ENCODE results near the gene TFIP11. TPM values are rescaled to one million over a fixed set of nuclear protein-coding genes. Genes with fewer than 3 reads are reported as not detected.

The TFIP11 gene
- total and polyA plus RNA-seq, 9 of the 15 experiments (the other 6 are each of a cell fraction or from before 2014, with no cell fraction given) = 11.5 to 38.1 (median 25.2) TPM

DNA sequence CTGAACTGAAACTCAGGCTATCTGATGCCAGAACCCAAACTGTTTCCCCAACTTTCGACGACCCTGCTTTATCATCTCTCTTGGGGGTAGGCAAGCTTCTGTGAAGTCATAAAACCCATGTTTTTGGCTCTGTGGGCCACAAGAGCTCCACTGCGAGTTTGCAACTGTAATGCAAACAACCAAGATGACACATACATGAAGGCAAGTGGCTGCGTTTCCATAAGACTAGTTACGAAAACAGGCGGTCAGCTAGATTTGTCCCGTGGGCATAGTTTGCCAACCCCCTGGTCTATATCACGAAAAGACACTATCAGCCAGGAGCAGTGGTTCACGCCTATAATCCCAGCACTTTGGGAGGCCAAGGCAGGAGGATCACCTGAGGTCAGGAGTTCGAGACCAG, 40.2 kb upstream of the TFIP11 start:
- ChIA-PET CTCF (ENCODE audit: low intra/inter-chr PET ratio) (no interaction called here), POLR2A (no interaction called here)
- FAIRE-seq (no peak), DNase-seq (ENCODE audit: extremely low read depth in 1 of 4, low spot score in 3 of 4) (no peak), ATAC-seq (no peak)
- Histone ChIP-seq H2AFZ (ENCODE audit: low read depth, low read length) (no peak overlapping the region), H3K27ac (ENCODE audit: extremely low read depth, low read depth, low read length) (no peak overlapping the region), H3K27me3 (ENCODE audit: control insufficient read depth in 2 of 2, insufficient read depth in 2 of 2, low read length in 2 of 2) (no peaks in the 10 kb centered on the region), H3K4me3 (no peak overlapping the region), H3K4me1 (replicated peaks in 1 of 2; ENCODE audit: control insufficient read depth in 2 of 2, insufficient read depth in 2 of 2, low read length in 2 of 2) (peaks cover 0 to 8% of the 10 kb centered on the region in 2 experiments; a peak in 2 of 5 replicates), H3K9ac (ENCODE audit: insufficient read depth in 1 of 2, low read depth in 2 of 2, low read length in 2 of 2) (no peak overlapping the region), H3K4me2 (ENCODE audit: insufficient read depth, low read length) (no peak overlapping the region), H4K20me1 (replicated peaks; ENCODE audit: control insufficient read depth, insufficient read depth, low read length) (peaks cover 30% of the 10 kb centered on the region), H3K9me1 (ENCODE audit: control insufficient read depth, insufficient read depth, low read length) (peaks cover 9% of the 10 kb centered on the region), H3K9me3 (replicated peaks; ENCODE audit: control insufficient read depth, insufficient read depth, low read depth, low read length) (no peaks in the 10 kb centered on the region), H3K79me2 (ENCODE audit: control insufficient read depth, insufficient read depth, low read length) (peaks cover 91% of the 10 kb centered on the region), H3K36me3 (ENCODE audit: control insufficient read depth, insufficient read depth, low read length) (peaks cover 64% of the 10 kb centered on the region)
- BruUV-seq (replicated peaks) = no TSS peak
- in situ Hi-C loops (cut with MboI) = no loop called here
- intact Hi-C loops (cut with micrococcal nuclease) = no loop called here
- WGBS (ENCODE audit: insufficient coverage, low coverage, missing lambda C conversion rate) = 47% methylated on average over 8 of the region's 10 CpGs
- TF ChIP-seq SMAD3 (CRISPR knock-in tag; conservative IDR thresholded peaks at IDR 0.05) (no peak), GABPB2 (CRISPR knock-in tag; conservative IDR thresholded peaks at IDR 0.05) (no peak), NCOR1 (IDR thresholded peaks at IDR 0.05) (no peak), RCOR1 (IDR thresholded peaks at IDR 0.05; ENCODE audit: borderline replicate concordance in 1 of 2, low read depth in 2 of 2, low read length in 2 of 2) (no peak), ZBTB1 (CRISPR knock-in tag; IDR thresholded peaks at IDR 0.05; ENCODE audit: borderline replicate concordance, low read depth) (no peak), ZNF655 (CRISPR knock-in tag; IDR thresholded peaks at IDR 0.05) (no peak), ZBTB33 (CRISPR knock-in tag; IDR thresholded peaks at IDR 0.05) (no peak), ZHX1 (conservative IDR thresholded peaks at IDR 0.05; ENCODE audit: low read length) (no peak)
- TF ChIP-seq, protein P1, sequence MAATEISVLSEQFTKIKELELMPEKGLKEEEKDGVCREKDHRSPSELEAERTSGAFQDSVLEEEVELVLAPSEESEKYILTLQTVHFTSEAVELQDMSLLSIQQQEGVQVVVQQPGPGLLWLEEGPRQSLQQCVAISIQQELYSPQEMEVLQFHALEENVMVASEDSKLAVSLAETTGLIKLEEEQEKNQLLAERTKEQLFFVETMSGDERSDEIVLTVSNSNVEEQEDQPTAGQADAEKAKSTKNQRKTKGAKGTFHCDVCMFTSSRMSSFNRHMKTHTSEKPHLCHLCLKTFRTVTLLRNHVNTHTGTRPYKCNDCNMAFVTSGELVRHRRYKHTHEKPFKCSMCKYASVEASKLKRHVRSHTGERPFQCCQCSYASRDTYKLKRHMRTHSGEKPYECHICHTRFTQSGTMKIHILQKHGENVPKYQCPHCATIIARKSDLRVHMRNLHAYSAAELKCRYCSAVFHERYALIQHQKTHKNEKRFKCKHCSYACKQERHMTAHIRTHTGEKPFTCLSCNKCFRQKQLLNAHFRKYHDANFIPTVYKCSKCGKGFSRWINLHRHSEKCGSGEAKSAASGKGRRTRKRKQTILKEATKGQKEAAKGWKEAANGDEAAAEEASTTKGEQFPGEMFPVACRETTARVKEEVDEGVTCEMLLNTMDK (IDR thresholded peaks at IDR 0.05; ENCODE audit: borderline replicate concordance, insufficient read depth, low read depth, low read length, poor library complexity, severe bottlenecking) = no peak
- TF ChIP-seq, protein P2, sequence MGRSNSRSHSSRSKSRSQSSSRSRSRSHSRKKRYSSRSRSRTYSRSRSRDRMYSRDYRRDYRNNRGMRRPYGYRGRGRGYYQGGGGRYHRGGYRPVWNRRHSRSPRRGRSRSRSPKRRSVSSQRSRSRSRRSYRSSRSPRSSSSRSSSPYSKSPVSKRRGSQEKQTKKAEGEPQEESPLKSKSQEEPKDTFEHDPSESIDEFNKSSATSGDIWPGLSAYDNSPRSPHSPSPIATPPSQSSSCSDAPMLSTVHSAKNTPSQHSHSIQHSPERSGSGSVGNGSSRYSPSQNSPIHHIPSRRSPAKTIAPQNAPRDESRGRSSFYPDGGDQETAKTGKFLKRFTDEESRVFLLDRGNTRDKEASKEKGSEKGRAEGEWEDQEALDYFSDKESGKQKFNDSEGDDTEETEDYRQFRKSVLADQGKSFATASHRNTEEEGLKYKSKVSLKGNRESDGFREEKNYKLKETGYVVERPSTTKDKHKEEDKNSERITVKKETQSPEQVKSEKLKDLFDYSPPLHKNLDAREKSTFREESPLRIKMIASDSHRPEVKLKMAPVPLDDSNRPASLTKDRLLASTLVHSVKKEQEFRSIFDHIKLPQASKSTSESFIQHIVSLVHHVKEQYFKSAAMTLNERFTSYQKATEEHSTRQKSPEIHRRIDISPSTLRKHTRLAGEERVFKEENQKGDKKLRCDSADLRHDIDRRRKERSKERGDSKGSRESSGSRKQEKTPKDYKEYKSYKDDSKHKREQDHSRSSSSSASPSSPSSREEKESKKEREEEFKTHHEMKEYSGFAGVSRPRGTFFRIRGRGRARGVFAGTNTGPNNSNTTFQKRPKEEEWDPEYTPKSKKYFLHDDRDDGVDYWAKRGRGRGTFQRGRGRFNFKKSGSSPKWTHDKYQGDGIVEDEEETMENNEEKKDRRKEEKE (IDR thresholded peaks at IDR 0.05; ENCODE audit: borderline replicate concordance in 1 of 2, control insufficient read depth in 1 of 2, low read depth in 2 of 2, low read length in 1 of 2) = no peak
